Activated CD8-positive, alpha-beta memory T cell treated with anti-CD3 and anti-CD28 coated beads, Interleukin-2, amount 10 ng/mL, durations not matched to agents 7 days and 5 days (primary cell): ENCODE results near the gene PSMD12. TPM values are rescaled to one million over a fixed set of nuclear protein-coding genes. Genes with fewer than 3 reads are reported as not detected.

Experiments
- total RNA-seq, 2 experiments: library from RNA; stranded (reverse); gene quantifications; one replicate each; pipeline ENCODE4 v1.2.3, GENCODE V29; 2021

PSMD12 gene
- total RNA-seq, 2 experiments from 2014 or later, result 52.8 to 63.2 TPM

Other genes starting within 250 kb of the PSMD12 start
- 100 to 1,000 TPM in 1 of 2 experiments, 10 to 100 TPM in 1; 77.5 to 102 TPM for gene HELZ, start 121.4 kb downstream of the PSMD12 start, total RNA-seq
- 10 to 100 TPM; 44.9 to 67.6 TPM for gene PITPNC1, start 10.7 kb upstream of the PSMD12 start, total RNA-seq